ENCODE data around the gene CTIF. TPM values are rescaled to one million over a fixed set of nuclear protein-coding genes. Genes with fewer than 3 reads are reported as not detected.

Gene CTIF
- polyA plus RNA-seq, 1 experiment = 40.2 TPM

GRCh38 chr18:48683197-48683596, 144.4 kb downstream of the CTIF start:
- Histone ChIP-seq H3K27me3 (ENCODE audit: control insufficient read depth, insufficient read depth, low read length) (no peaks in the 10 kb centered on the region), H3K27ac (ENCODE audit: low read depth, low read length) (no peak overlapping the region), H3K9me3 (ENCODE audit: control insufficient read depth, insufficient read depth, low read length) (no peaks in the 10 kb centered on the region), H3K4me3 (ENCODE audit: low read depth, low read length) (no peak overlapping the region)
- POLR2A ChIA-PET = no interaction called here
- no peak for DNase-seq (ENCODE audit: low read depth, low spot score)
- no peak for TF ChIP-seq CTCF (IDR thresholded peaks at IDR 0.05; ENCODE audit: low read depth, low read length)
- CTCF ChIA-PET = no interaction called here

- H3K9me3 ChIP-seq (ENCODE audit: control insufficient read depth, insufficient read depth, low read length) = no peaks in the 10 kb centered on the region
- H3K27me3 ChIP-seq (ENCODE audit: control insufficient read depth, insufficient read depth, low read length) = no peaks in the 10 kb centered on the region
- H3K27ac ChIP-seq (ENCODE audit: low read depth, low read length) = peak overlapping the region; percentile 21
- no peak for DNase-seq (ENCODE audit: low read depth, low spot score)
- POLR2A ChIA-PET = no interaction called here
- TF ChIP-seq CTCF (IDR thresholded peaks at IDR 0.05; ENCODE audit: low read depth, low read length) = no peak
- CTCF ChIA-PET = no interaction called here
- no peak overlapping the region for H3K4me3 ChIP-seq (ENCODE audit: low read depth, low read length)
Measured at GRCh38 chr18:48683661-48684060, 144.8 kb downstream of the CTIF start.

- POLR2A ChIA-PET = no interaction called here
Measured at GRCh38 chr18:48687346-48688042, 148.7 kb downstream of the CTIF start.

GRCh38 chr18:48688961-48689360, 150.1 kb downstream of the CTIF start:
- POLR2A ChIA-PET = no interaction called here
- no peak overlapping the region for H3K27ac ChIP-seq (ENCODE audit: low read depth, low read length)
- no peak for TF ChIP-seq CTCF (IDR thresholded peaks at IDR 0.05; ENCODE audit: low read depth, low read length)
- H3K4me3 ChIP-seq (ENCODE audit: low read depth, low read length) = no peak overlapping the region
- CTCF ChIA-PET = interaction anchor here (1.3 kb wide), 1 partner anchor 12 kb away, joined by 6 read pairs; no protein-coding TSS in a partner anchor
- no peaks in the 10 kb centered on the region for H3K9me3 ChIP-seq (ENCODE audit: control insufficient read depth, insufficient read depth, low read length)
- H3K27me3 ChIP-seq (ENCODE audit: control insufficient read depth, insufficient read depth, low read length) = no peaks in the 10 kb centered on the region
- DNase-seq (ENCODE audit: low read depth, low spot score) = no peak

More at GRCh38 chr18:48687346-48688042, 148.7 kb downstream of the CTIF start:
- Histone ChIP-seq H3K27me3 (ENCODE audit: control insufficient read depth, insufficient read depth, low read length) (no peaks in the 10 kb centered on the region), H3K27ac (ENCODE audit: low read depth, low read length) (no peak overlapping the region), H3K9me3 (ENCODE audit: control insufficient read depth, insufficient read depth, low read length) (no peaks in the 10 kb centered on the region), H3K4me3 (ENCODE audit: low read depth, low read length) (no peak overlapping the region)
- CTCF ChIA-PET = interaction anchor here (0.6 to 1.6 kb wide), 4 partner anchors 10 to 355 kb away, joined by 3 to 4 read pairs (median 3); no protein-coding TSS in a partner anchor
- TF ChIP-seq CTCF (IDR thresholded peaks at IDR 0.05; ENCODE audit: low read depth, low read length) = no peak
- DNase-seq (ENCODE audit: low read depth, low spot score) = no peak

GRCh38 chr18:48689548-48689947, 150.7 kb downstream of the CTIF start:
- ChIA-PET POLR2A (no interaction called here), CTCF (interaction anchor here (1.3 kb wide), 1 partner anchor 13 kb away, joined by 6 read pairs; no protein-coding TSS in a partner anchor)
- H3K27me3 ChIP-seq (ENCODE audit: control insufficient read depth, insufficient read depth, low read length) = no peaks in the 10 kb centered on the region
- no peaks in the 10 kb centered on the region for H3K9me3 ChIP-seq (ENCODE audit: control insufficient read depth, insufficient read depth, low read length)
- DNase-seq (ENCODE audit: low read depth, low spot score) = no peak
- no peak overlapping the region for H3K27ac ChIP-seq (ENCODE audit: low read depth, low read length)
- H3K4me3 ChIP-seq (ENCODE audit: low read depth, low read length) = no peak overlapping the region
- no peak for TF ChIP-seq CTCF (IDR thresholded peaks at IDR 0.05; ENCODE audit: low read depth, low read length)

Data from AG04450 (cell line).